OCI-LY1 (cell line): Measurements from ENCODE around the gene SMIM20.

ENCODE experiments used
- H2AFZ ChIP-seq: fragments of 200-600 bp; sonication (generic), shearing (Covaris generic); 2 replicates; pipeline ENCODE4 v1.6.0; 2014; ENCODE audit warnings: antibody characterized with exemption, mild to moderate bottlenecking, low read length
- H3F3A ChIP-seq: fragments of 200-600 bp; sonication (generic), shearing (Covaris generic); 2 replicates; pipeline ENCODE4 v1.6.0; 2014; ENCODE audit warnings: mild to moderate bottlenecking, antibody characterized with exemption, low read length, moderate library complexity; ENCODE audit not compliant: insufficient read depth
- H3K27ac ChIP-seq: fragments of 200-600 bp; sonication (generic); 2 replicates; pipeline ENCODE4 v1.5.1; 2014; ENCODE audit warnings: low read length, mixed run types, mild to moderate bottlenecking, low read depth; ENCODE audit not compliant: poor library complexity, severe bottlenecking
- H3K27me3 ChIP-seq: fragments of 200-600 bp; sonication (generic); 2 replicates; pipeline ENCODE4 v1.6.0; 2014; ENCODE audit warnings: antibody characterized with exemption, mild to moderate bottlenecking, low read length, moderate library complexity; ENCODE audit not compliant: insufficient read depth
- H3K36me3 ChIP-seq: fragments of 200-600 bp; sonication (generic); 2 replicates; pipeline ENCODE4 v1.6.1; 2014; ENCODE audit warnings: mild to moderate bottlenecking, antibody characterized with exemption, low read length, moderate library complexity, mixed read lengths; ENCODE audit not compliant: insufficient read depth
- H3K4me1 ChIP-seq: fragments of 200-600 bp; sonication (generic); 2 replicates; pipeline ENCODE4 v1.5.1; 2014; ENCODE audit warnings: mild to moderate bottlenecking, low read length, moderate library complexity; ENCODE audit not compliant: insufficient read depth, severe bottlenecking
- H3K4me2 ChIP-seq: fragments of 200-600 bp; sonication (generic), shearing (Covaris generic); 2 replicates; pipeline ENCODE4 v1.6.1; 2014; ENCODE audit warnings: low read length
- H3K4me3 ChIP-seq: fragments of 200-600 bp; sonication (generic); 2 replicates; pipeline ENCODE4 v1.5.1; 2014; ENCODE audit warnings: low read length, low read depth, mild to moderate bottlenecking, mixed read lengths; ENCODE audit not compliant: poor library complexity, severe bottlenecking
- H3K79me2 ChIP-seq: fragments of 200-600 bp; shearing (Covaris generic); 2 replicates; pipeline ENCODE4 v1.6.1; 2016; ENCODE audit warnings: mixed run types, low read length, mixed read lengths; ENCODE audit not compliant: insufficient read depth
- H3K9ac ChIP-seq: fragments of 200-600 bp; sonication (generic), shearing (Covaris generic); 2 replicates; pipeline ENCODE4 v1.6.1; 2014; ENCODE audit warnings: mild to moderate bottlenecking, low read length, mixed read lengths
- H3K9me2 ChIP-seq: fragments of 200-600 bp; sonication (generic), shearing (Covaris generic); 2 replicates; pipeline ENCODE4 v1.6.1; 2014; ENCODE audit warnings: low read depth, mild to moderate bottlenecking, low read length, mixed read lengths
- H3K9me3 ChIP-seq: fragments of 200-600 bp; shearing (Covaris generic); 2 replicates; pipeline ENCODE4 v1.6.1; 2014; ENCODE audit warnings: low read length, mixed read lengths
- H4K20me1 ChIP-seq: fragments of 200-600 bp; sonication (generic), shearing (Covaris generic); 2 replicates; pipeline ENCODE4 v1.6.0; 2016; ENCODE audit warnings: mild to moderate bottlenecking, low read length; ENCODE audit not compliant: insufficient read depth
- CTCF ChIP-seq: fragments of 200-600 bp; sonication (generic), shearing (Covaris generic); IDR thresholded peaks from 2 replicates; pipeline ENCODE4 v1.5.1; 2017; ENCODE audit warnings: mild to moderate bottlenecking, antibody characterized with exemption, low read length, moderate library complexity, mixed read lengths
- EZH2 ChIP-seq: fragments of 200-600 bp; sonication (generic), shearing (Covaris generic); IDR thresholded peaks from 2 replicates; pipeline ENCODE4 v1.8.0; 2017; ENCODE audit warnings: borderline replicate concordance, mixed run types, mild to moderate bottlenecking, antibody characterized with exemption, low read length, moderate library complexity, mixed read lengths

The SMIM20 gene

GRCh38 chr4:25890571-25891485 is 23.2 kb upstream of the SMIM20 start:
- H3K4me1 ChIP-seq: peaks cover 8% of the 10 kb centered on the region
- H4K20me1 ChIP-seq: no peaks in the 10 kb centered on the region
- H3K27ac ChIP-seq: no peak overlapping the region
- TF ChIP-seq CTCF: no peak
- TF ChIP-seq EZH2: no peak
- no peak overlapping the region for H3K4me2 ChIP-seq
- no peaks in the 10 kb centered on the region for H3K27me3 ChIP-seq
- no peaks in the 10 kb centered on the region for H3K79me2 ChIP-seq
- no peaks in the 10 kb centered on the region for H3K36me3 ChIP-seq
- no peak overlapping the region for H2AFZ ChIP-seq
- no peaks in the 10 kb centered on the region for H3K9me2 ChIP-seq
- H3F3A ChIP-seq: no peaks in the 10 kb centered on the region
- H3K9me3 ChIP-seq: no peaks in the 10 kb centered on the region
- H3K4me3 ChIP-seq: no peak overlapping the region
- no peak overlapping the region for H3K9ac ChIP-seq

- no peaks in the 10 kb centered on the region for H3K36me3 ChIP-seq
- H3K9ac ChIP-seq: no peak overlapping the region
- no peaks in the 10 kb centered on the region for H3F3A ChIP-seq
- TF ChIP-seq CTCF: no peak
- TF ChIP-seq EZH2: no peak
- no peaks in the 10 kb centered on the region for H3K79me2 ChIP-seq
- no peak overlapping the region for H3K4me2 ChIP-seq
- H4K20me1 ChIP-seq: no peaks in the 10 kb centered on the region
- H3K9me3 ChIP-seq: no peaks in the 10 kb centered on the region
- no peak overlapping the region for H3K4me3 ChIP-seq
- H3K27me3 ChIP-seq: no peaks in the 10 kb centered on the region
- no peaks in the 10 kb centered on the region for H3K9me2 ChIP-seq
- H2AFZ ChIP-seq: no peak overlapping the region
- H3K27ac ChIP-seq: no peak overlapping the region
- peaks cover 8% of the 10 kb centered on the region for H3K4me1 ChIP-seq
These were observed 21.2 kb upstream of the SMIM20 start for GRCh38 chr4:25892796-25893195.

GRCh38 chr4:25896776-25897539 is 17.1 kb upstream of the SMIM20 start:
- H2AFZ ChIP-seq: no peak overlapping the region

More at GRCh38 chr4:25896776-25897539, 17.1 kb upstream of the SMIM20 start:
- no peaks in the 10 kb centered on the region for H3K27me3 ChIP-seq
- no peaks in the 10 kb centered on the region for H3K79me2 ChIP-seq
- no peak overlapping the region for H3K27ac ChIP-seq
- no peaks in the 10 kb centered on the region for H3K9me3 ChIP-seq
- H3K9me2 ChIP-seq: no peaks in the 10 kb centered on the region
- H3K9ac ChIP-seq: no peak overlapping the region
- H3K4me1 ChIP-seq: no peaks in the 10 kb centered on the region
- H4K20me1 ChIP-seq: no peaks in the 10 kb centered on the region
- no peaks in the 10 kb centered on the region for H3K36me3 ChIP-seq
- TF ChIP-seq EZH2: no peak
- TF ChIP-seq CTCF: no peak
- H3K4me3 ChIP-seq: no peak overlapping the region
- no peak overlapping the region for H3K4me2 ChIP-seq
- H3F3A ChIP-seq: no peaks in the 10 kb centered on the region
